Measurements from ENCODE around the gene BAHCC1.

Gene BAHCC1

GRCh38 chr17:81398832-81399411 is 3.7 kb downstream of the BAHCC1 start:
- no peak for DNase-seq

GRCh38 chr17:81399481-81400153 is 4.4 kb downstream of the BAHCC1 start:
- DNase-seq = peak in 1 of 2 donors; percentile 44

- DNase-seq = peak in 1 of 2 donors; percentile 31
These were observed 5.1 kb downstream of the BAHCC1 start for GRCh38 chr17:81400154-81400977.

GRCh38 chr17:81400996-81401722 is 5.9 kb downstream of the BAHCC1 start:
- DNase-seq = no peak

GRCh38 chr17:81401723-81402529 is 6.7 kb downstream of the BAHCC1 start:
- DNase-seq = no peak

- no peak for DNase-seq
These were observed 7.3 kb downstream of the BAHCC1 start for GRCh38 chr17:81402530-81402941.

- no peak for DNase-seq
These were observed 7.8 kb downstream of the BAHCC1 start for GRCh38 chr17:81402981-81403467.

- no peak for DNase-seq
These were observed 8.6 kb downstream of the BAHCC1 start for GRCh38 chr17:81403671-81404534.

- no peak for DNase-seq
These were observed 9.4 kb downstream of the BAHCC1 start for GRCh38 chr17:81404558-81405165.

- no peak for DNase-seq
These were observed 10.2 kb downstream of the BAHCC1 start for GRCh38 chr17:81405411-81405872.

- DNase-seq = no peak
These were observed 11.1 kb downstream of the BAHCC1 start for GRCh38 chr17:81406117-81406953.

GRCh38 chr17:81408049-81408448 is 12.8 kb downstream of the BAHCC1 start:
- no peak for DNase-seq

GRCh38 chr17:81409190-81409935 is 14.1 kb downstream of the BAHCC1 start:
- no peak for DNase-seq

GRCh38 chr17:81410852-81411251 is 15.6 kb downstream of the BAHCC1 start:
- no peak for DNase-seq

- no peak for DNase-seq
These were observed 16.0 kb downstream of the BAHCC1 start for GRCh38 chr17:81411305-81411704.

- peak; percentile 66 to 72 for DNase-seq
These were observed 17.3 kb downstream of the BAHCC1 start for GRCh38 chr17:81412490-81413093.

GRCh38 chr17:81413497-81414135 is 18.4 kb downstream of the BAHCC1 start:
- no peak for DNase-seq
